GM10248 (cell line): Measurements from ENCODE around the gene PARP9.
"Not testable (repeated sequence)": the region's sequence is repeated elsewhere in the genome, so short reads cannot be mapped to it uniquely, and the experiment has no call there.

ENCODE experiments used
- CTCF ChIA-PET: fragments of 300-600 bp; sonication (Branson Sonifier 250); formaldehyde crosslinking; extraction: SDS; loops from one replicate; lab custom pipeline; 2021; ENCODE audit warnings: antibody characterized with exemption; lab: Yijun Ruan, JAX
- POLR2A ChIA-PET: fragments of 350-650 bp; sonication (Branson Sonifier 250); formaldehyde crosslinking; extraction: SDS; loops from one replicate; lab custom pipeline; 2020; ENCODE audit warnings: antibody characterized with exemption; lab: Yijun Ruan, JAX
- DNase-seq: peaks from one replicate; pipeline ENCODE4 v3.0.0; 2012; ENCODE audit errors: extremely low spot score
- CTCF ChIP-seq: IDR thresholded peaks from 2 replicates; pipeline ENCODE4 v1.5.1; 2012; ENCODE audit warnings: mild to moderate bottlenecking, low read depth; ENCODE audit errors: extremely low read depth, missing control alignments, control extremely low read depth

Gene PARP9

GRCh38 chr3:122578069-122578740 is 14.1 kb upstream of the PARP9 start:
- no peak for DNase-seq
- TF ChIP-seq CTCF, result no peak
- CTCF ChIA-PET, result interaction anchor here (0.8 to 2.8 kb wide), 8 partner anchors 13 to 185 kb away, joined by 3 to 19 read pairs (median 5); partner anchors contain the start of genes DTX3L and PARP9
- POLR2A ChIA-PET, result interaction anchor here (0.9 kb wide), 1 partner anchor 14 kb away, joined by 3 read pairs; the partner anchor contains the start of genes DTX3L and PARP9

GRCh38 chr3:122577409-122578031 is 13.4 kb upstream of the PARP9 start, which contains the start of gene PARP15:
TSS of gene PARP15 (plus strand) at chr3:122577650. CDS start at chr3:122577668, 18 bp downstream.
- ChIA-PET CTCF (interaction anchor here (1.4 to 2.8 kb wide), 4 partner anchors 13 to 102 kb away, joined by 5 to 19 read pairs (median 7); partner anchors contain the start of genes DTX3L and PARP9), POLR2A (no interaction called here)
- peak; percentile 47 for DNase-seq
- peak; percentile 12 for TF ChIP-seq CTCF

- DNase-seq, result peak; percentile 79
- ChIA-PET POLR2A (interaction anchor here (0.7 kb wide), 1 partner anchor 217 kb away, joined by 3 read pairs; the partner anchor contains the start of gene HSPBAP1), CTCF (interaction anchor here (1.1 to 2.4 kb wide), 3 partner anchors 15 to 103 kb away, joined by 3 to 5 read pairs (median 4); no protein-coding TSS in a partner anchor)
- TF ChIP-seq CTCF, result no peak
Observed at GRCh38 chr3:122576174-122576940, 12.3 kb upstream of the PARP9 start.

- ChIA-PET CTCF (interaction anchor here (2.1 to 3.8 kb wide), 2 partner anchors 8 to 106 kb away, joined by 11 to 25 read pairs; partner anchors contain the start of genes DTX3L, PARP14 and PARP9), POLR2A (interaction anchor here (0.7 kb wide), 1 partner anchor 221 kb away, joined by 3 read pairs; the partner anchor contains the start of gene HSPBAP1)
- DNase-seq, result peak; percentile 49
- TF ChIP-seq CTCF, result no peak
Observed at GRCh38 chr3:122572940-122573412, 8.9 kb upstream of the PARP9 start.

DNA sequence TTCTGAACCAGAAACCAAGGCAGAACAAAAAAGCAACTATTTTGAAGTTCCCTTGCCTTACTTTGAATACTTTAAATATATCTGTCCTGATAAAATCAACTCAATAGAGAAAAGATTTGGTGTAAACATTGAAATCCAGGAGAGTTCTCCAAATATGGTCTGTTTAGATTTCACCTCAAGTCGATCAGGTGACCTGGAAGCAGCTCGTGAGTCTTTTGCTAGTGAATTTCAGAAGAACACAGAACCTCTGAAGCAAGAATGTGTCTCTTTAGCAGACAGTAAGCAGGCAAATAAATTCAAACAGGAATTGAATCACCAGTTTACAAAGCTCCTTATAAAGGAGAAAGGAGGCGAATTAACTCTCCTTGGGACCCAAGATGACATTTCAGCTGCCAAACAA is 4.7 kb upstream of the PARP9 start:
- TF ChIP-seq CTCF, result no peak
- no peak for DNase-seq
- ChIA-PET CTCF (interaction anchor here (0.9 to 1.8 kb wide), 5 partner anchors 12 to 111 kb away, joined by 3 to 4 read pairs (median 3); no protein-coding TSS in a partner anchor), POLR2A (no interaction called here)

GRCh38 chr3:122568131-122568530 is 4.0 kb upstream of the PARP9 start:
- CTCF ChIA-PET, result interaction anchor here (1.0 to 4.5 kb wide), 4 partner anchors 12 to 111 kb away, joined by 3 to 28 read pairs (median 4); no protein-coding TSS in a partner anchor
- POLR2A ChIA-PET, DNase-seq: not testable (repeated sequence)
